ENCODE results near the gene KIF3C. TPM values are rescaled to one million over a fixed set of nuclear protein-coding genes. Genes with fewer than 3 reads are reported as not detected.

KIF3C gene
- total and polyA plus RNA-seq, 2 of the 4 experiments (the other 2 are of a cell fraction) = 8.3 to 15.4 TPM

DNA sequence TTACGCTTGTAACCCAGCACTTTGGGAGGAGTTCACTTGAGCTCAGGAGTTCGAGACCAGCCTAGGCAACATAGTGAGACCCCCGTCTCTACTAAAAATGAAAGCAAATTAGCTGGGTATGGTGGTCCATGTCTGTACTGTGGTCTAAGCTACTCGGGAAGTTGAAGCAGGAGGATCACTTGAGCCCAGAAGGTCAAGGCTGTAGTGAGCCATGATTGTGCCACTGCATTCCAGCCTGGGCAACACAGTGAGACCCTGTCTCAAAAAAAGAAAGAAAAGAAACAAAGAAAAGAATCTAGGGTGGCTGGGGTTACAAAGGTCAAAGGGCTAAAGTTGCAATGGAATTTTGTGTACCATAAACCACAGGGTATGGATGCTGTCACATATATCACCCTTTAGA, 41.3 kb downstream of the KIF3C start:
- Histone ChIP-seq H3K56ac (ENCODE audit: extremely low read depth, insufficient read depth, low read length) (no peak overlapping the region), H3K9me3 (ENCODE audit: control insufficient read depth, insufficient read depth, low read length) (no peaks in the 10 kb centered on the region), H4K8ac (ENCODE audit: low read depth in 2 of 2, low read length in 2 of 2) (no peak overlapping the region), H4K20me1 (ENCODE audit: insufficient read depth, low read length) (no peaks in the 10 kb centered on the region), H3K18ac (ENCODE audit: low read depth, low read length) (no peak overlapping the region), H3K4me2 (ENCODE audit: low read depth, low read length) (no peak overlapping the region), H2AK9ac (replicated peaks; ENCODE audit: low read depth, low read length, poor library complexity) (no peak overlapping the region), H2AFZ (replicated peaks; ENCODE audit: low read length, poor library complexity) (no peak overlapping the region), H3K27ac (ENCODE audit: insufficient read depth, low read length) (no peak overlapping the region), H3K23ac (ENCODE audit: low read depth, low read length) (no peak overlapping the region), H4K5ac (ENCODE audit: low read depth, low read length) (no peak overlapping the region), H3K36me3 (ENCODE audit: control insufficient read depth, insufficient read depth, low read length) (peaks cover 14% of the 10 kb centered on the region; the same call in 1 of the 2 replicates), H2BK20ac (ENCODE audit: low read depth, low read length) (no peak overlapping the region), H2BK120ac (ENCODE audit: low read depth, low read length) (no peak overlapping the region), H3K4me3 (ENCODE audit: insufficient read depth, low read depth, low read length) (no peak overlapping the region), H3K9me1 (ENCODE audit: insufficient read depth, low read length) (no peaks in the 10 kb centered on the region), H3K79me1 (ENCODE audit: low read depth in 1 of 2, low read length in 2 of 2) (no peaks in the 10 kb centered on the region), H2BK5ac (ENCODE audit: low read depth, low read length, poor library complexity, severe bottlenecking) (no peak overlapping the region), H3K27me3 (ENCODE audit: control insufficient read depth, insufficient read depth, low read length) (no peaks in the 10 kb centered on the region), H3K4me1 (ENCODE audit: control insufficient read depth, insufficient read depth, low read length) (no peaks in the 10 kb centered on the region), H3K4ac (ENCODE audit: low read depth, low read length) (no peak overlapping the region), H4K91ac (ENCODE audit: insufficient read depth, low read depth, low read length) (no peak overlapping the region), H2BK15ac (ENCODE audit: low read depth, low read length) (no peak overlapping the region), H2AK5ac (ENCODE audit: low read depth, low read length) (no peak overlapping the region), H3K14ac (replicated peaks; ENCODE audit: low read depth, low read length) (no peak overlapping the region), H3K9ac (ENCODE audit: low read depth, low read length) (no peak overlapping the region)
- ChIA-PET POLR2A (ENCODE audit: unreplicated experiment) (no interaction called here), CTCF (no interaction called here)
- intact Hi-C loops (cut with micrococcal nuclease) = no loop called here
- in situ Hi-C loops (cut with MboI; ENCODE audit: low sequenced_read_pairs) = no loop called here
- dilution Hi-C loops (cut with HindIII; ENCODE audit: low sequenced_read_pairs, unreplicated experiment) = no loop called here
- no CpG with 5 or more reads among the region's 4 CpGs for WGBS, 2 experiments (ENCODE audit: extremely low coverage in 2 of 2, insufficient read length in 1 of 2)
- no peak for ATAC-seq (ENCODE audit: low read depth)
- no TSS peak for BruUV-seq (replicated peaks)
- no peak for DNase-seq
- no peak for TF ChIP-seq MAZ (IDR thresholded peaks at IDR 0.05; ENCODE audit: borderline replicate concordance, low read depth, low read length)
- no peak for TF ChIP-seq RCOR1 (IDR thresholded peaks at IDR 0.05; ENCODE audit: insufficient replicate concordance, low read length)
- no peak for TF ChIP-seq ELK1 (IDR thresholded peaks at IDR 0.05; ENCODE audit: borderline replicate concordance, low read depth, low read length)
- TF ChIP-seq, protein P1, sequence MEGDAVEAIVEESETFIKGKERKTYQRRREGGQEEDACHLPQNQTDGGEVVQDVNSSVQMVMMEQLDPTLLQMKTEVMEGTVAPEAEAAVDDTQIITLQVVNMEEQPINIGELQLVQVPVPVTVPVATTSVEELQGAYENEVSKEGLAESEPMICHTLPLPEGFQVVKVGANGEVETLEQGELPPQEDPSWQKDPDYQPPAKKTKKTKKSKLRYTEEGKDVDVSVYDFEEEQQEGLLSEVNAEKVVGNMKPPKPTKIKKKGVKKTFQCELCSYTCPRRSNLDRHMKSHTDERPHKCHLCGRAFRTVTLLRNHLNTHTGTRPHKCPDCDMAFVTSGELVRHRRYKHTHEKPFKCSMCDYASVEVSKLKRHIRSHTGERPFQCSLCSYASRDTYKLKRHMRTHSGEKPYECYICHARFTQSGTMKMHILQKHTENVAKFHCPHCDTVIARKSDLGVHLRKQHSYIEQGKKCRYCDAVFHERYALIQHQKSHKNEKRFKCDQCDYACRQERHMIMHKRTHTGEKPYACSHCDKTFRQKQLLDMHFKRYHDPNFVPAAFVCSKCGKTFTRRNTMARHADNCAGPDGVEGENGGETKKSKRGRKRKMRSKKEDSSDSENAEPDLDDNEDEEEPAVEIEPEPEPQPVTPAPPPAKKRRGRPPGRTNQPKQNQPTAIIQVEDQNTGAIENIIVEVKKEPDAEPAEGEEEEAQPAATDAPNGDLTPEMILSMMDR (conservative IDR thresholded peaks at IDR 0.05; ENCODE audit: low read depth, low read length) = no peak
- TF ChIP-seq BHLHE40 (IDR thresholded peaks at IDR 0.05; ENCODE audit: low read depth, low read length) = no peak
- TF ChIP-seq FOS (IDR thresholded peaks at IDR 0.05; ENCODE audit: low read depth, low read length) = no peak
- TF ChIP-seq MXI1 (IDR thresholded peaks at IDR 0.05; ENCODE audit: borderline replicate concordance, low read depth, low read length) = no peak
- TF ChIP-seq POLR2A (IDR thresholded peaks at IDR 0.05; ENCODE audit: low read depth, low read length) = no peak
- TF ChIP-seq RAD21 (IDR thresholded peaks at IDR 0.05; ENCODE audit: low read length) = no peak
- TF ChIP-seq SMC3 (IDR thresholded peaks at IDR 0.05; ENCODE audit: low read depth, low read length) = no peak
- no peak for TF ChIP-seq MAFK (IDR thresholded peaks at IDR 0.05; ENCODE audit: low read depth, low read length)
- TF ChIP-seq RFX5 (IDR thresholded peaks at IDR 0.05; ENCODE audit: low read depth, low read length) = no peak
- TF ChIP-seq CHD1 (IDR thresholded peaks at IDR 0.05; ENCODE audit: low read depth, low read length) = no peak

All from IMR-90 (cell line).